Keratinocyte (primary cell): ENCODE data around the gene FES. TPM values are rescaled to one million over a fixed set of nuclear protein-coding genes. Genes with fewer than 3 reads are reported as not detected.

ENCODE experiments used
- DNase-seq: peaks from one replicate; pipeline ENCODE4 v3.0.0-alpha.2; 2011; ENCODE audit warnings: low read depth, missing footprints, low spot score
- FAIRE-seq: peaks from 2 replicates; lab custom pipeline; 2011; peaks lifted over from hg19 to GRCh38; lab: Jason Lieb, UNC
- H2AFZ ChIP-seq: 2 replicates; pipeline ENCODE4 v1.6.0; 2012; ENCODE audit warnings: low read length, control low read depth, inconsistent platforms; ENCODE audit not compliant: control insufficient read depth
- H3K27ac ChIP-seq: 2 replicates; pipeline ENCODE4 v1.5.1; 2011; ENCODE audit warnings: low read length; ENCODE audit not compliant: control insufficient read depth, insufficient read depth
- H3K27me3 ChIP-seq: 3 replicates; pipeline ENCODE4 v1.6.0; 2011; ENCODE audit warnings: low read length; ENCODE audit not compliant: control insufficient read depth, insufficient read depth; ENCODE audit errors: extremely low read depth
- H3K36me3 ChIP-seq, 2 experiments: 2 replicates in 1 of 2; 3 replicates in 1 of 2; pipeline ENCODE4 v1.5.1; 2011; ENCODE audit warnings: low read length in 2 of 2, mild to moderate bottlenecking in 1 of 2; ENCODE audit not compliant: control insufficient read depth in 2 of 2, insufficient read depth in 2 of 2; ENCODE audit errors: extremely low read depth in 1 of 2
- H3K4me1 ChIP-seq: 3 replicates; pipeline ENCODE4 v1.5.1; 2011; ENCODE audit warnings: low read length; ENCODE audit not compliant: control insufficient read depth, insufficient read depth; ENCODE audit errors: extremely low read depth
- H3K4me2 ChIP-seq: 3 replicates; pipeline ENCODE4 v1.6.0; 2011; ENCODE audit warnings: low read depth, low read length; ENCODE audit not compliant: control insufficient read depth, insufficient read depth; ENCODE audit errors: extremely low read depth
- H3K4me3 ChIP-seq, 3 experiments: fragments of 200-600 bp in 1 of 3; sonication (generic) in 1 of 3; 2 replicates in 2 of 3; 3 replicates in 1 of 3; pipeline ENCODE4 v1.5.1; 2011 to 2016; ENCODE audit warnings: low read length in 3 of 3, mild to moderate bottlenecking in 3 of 3, control low read depth in 2 of 3, inconsistent platforms in 1 of 3, low read depth in 1 of 3, mixed read lengths in 1 of 3, mixed run types in 1 of 3, moderate library complexity in 1 of 3; ENCODE audit not compliant: control insufficient read depth in 2 of 3, insufficient read depth in 2 of 3; ENCODE audit errors: extremely low read depth in 1 of 3
- H3K79me2 ChIP-seq: 2 replicates; pipeline ENCODE4 v1.6.0; 2012; ENCODE audit warnings: low read length; ENCODE audit not compliant: control insufficient read depth, insufficient read depth
- H3K9ac ChIP-seq: 3 replicates; pipeline ENCODE4 v1.6.0; 2011; ENCODE audit warnings: low read length; ENCODE audit not compliant: control insufficient read depth, insufficient read depth; ENCODE audit errors: extremely low read depth
- H3K9me1 ChIP-seq: 3 replicates; pipeline ENCODE4 v1.6.0; 2011; ENCODE audit warnings: low read length; ENCODE audit not compliant: control insufficient read depth, insufficient read depth; ENCODE audit errors: extremely low read depth
- H3K9me3 ChIP-seq: 2 replicates; pipeline ENCODE4 v1.5.1; 2012; ENCODE audit warnings: low read depth, low read length; ENCODE audit not compliant: control insufficient read depth
- H4K20me1 ChIP-seq: 3 replicates; pipeline ENCODE4 v1.6.0; 2011; ENCODE audit warnings: low read length; ENCODE audit not compliant: control insufficient read depth, insufficient read depth; ENCODE audit errors: extremely low read depth
- CTCF ChIP-seq, 3 experiments: IDR thresholded peaks in 1 of 3; conservative IDR thresholded peaks in 1 of 3; optimal IDR thresholded peaks in 1 of 3; 2 replicates in 2 of 3; 3 replicates in 1 of 3; pipeline versions ENCODE3 to v1.5.1; 2011; ENCODE audit warnings: low read length in 3 of 3, mild to moderate bottlenecking in 3 of 3, moderate library complexity in 2 of 3, control low read depth in 1 of 3, inconsistent platforms in 1 of 3; ENCODE audit not compliant: insufficient read depth in 2 of 3; ENCODE audit errors: extremely low read depth in 1 of 3
- EZH2 ChIP-seq: IDR thresholded peaks from one replicate; pipeline ENCODE4 v1.6.1; 2012; ENCODE audit warnings: inconsistent platforms, mild to moderate bottlenecking, low read length, moderate library complexity
- dilution Hi-C: fragments of 300-500 bp; cut with MboI; formaldehyde crosslinking; loops from one replicate; pipeline ENCODE4 v1.7.0; 2020; ENCODE audit warnings: low sequenced_read_pairs; ENCODE audit not compliant: extremely low pct_ligation_motif_present
- polyA plus RNA-seq, 5 experiments: library from polyadenylated mRNA; depleted of rRNA in 3 of 5; stranded (reverse) in 3 of 5; stranded (forward) in 1 of 5; unstranded in 1 of 5; fragments of >200 nt; gene quantifications; 1 replicate in 1 of 5; 2 replicates in 3 of 5; 3 replicates in 1 of 5; pipeline versions ENCODE4 v1.2.1 to v1.2.3, GENCODE V29; 2011 to 2012; ENCODE audit warnings: missing spikeins in 2 of 5, low read depth in 1 of 5, low replicate concordance in 1 of 5

The FES gene
- polyA plus RNA-seq, 1 donor (not counting 4 experiments of a cell fraction or from before 2014, with no cell fraction given): 0.34 TPM

- DNase-seq (no peak), FAIRE-seq (no peak)
- H2AFZ ChIP-seq: no peak overlapping the region
- H3K4me1 ChIP-seq: peaks cover 12% of the 10 kb centered on the region
- peaks cover 3 to 10% of the 10 kb centered on the region in 2 experiments for H3K36me3 ChIP-seq
- dilution Hi-C loops: no loop called here
- H3K9ac ChIP-seq: no peak overlapping the region
- no peaks in the 10 kb centered on the region for H3K27me3 ChIP-seq
- no peaks in the 10 kb centered on the region for H3K9me3 ChIP-seq
- no peak overlapping the region for H3K4me2 ChIP-seq
- peaks cover 2% of the 10 kb centered on the region for H3K9me1 ChIP-seq
- no peak for TF ChIP-seq EZH2
- TF ChIP-seq CTCF (optimal IDR thresholded peaks at IDR 0.05 in 1 of 3, IDR thresholded peaks at IDR 0.05 in 1 of 3, conservative IDR thresholded peaks at IDR 0.05 in 1 of 3; ENCODE audit: extremely low read depth in 1 of 3, insufficient read depth in 2 of 3, low read length in 3 of 3): no peak
- no peak overlapping the region for H3K4me3 ChIP-seq
- no peak overlapping the region for H3K27ac ChIP-seq
- H4K20me1 ChIP-seq: no peaks in the 10 kb centered on the region
- H3K79me2 ChIP-seq: no peaks in the 10 kb centered on the region
Observed at GRCh38 chr15:90906181-90906849, 22.0 kb downstream of the FES start.

- no peak overlapping the region for H2AFZ ChIP-seq
Observed at GRCh38 chr15:90907051-90907660, 22.9 kb downstream of the FES start.

More at GRCh38 chr15:90907051-90907660, 22.9 kb downstream of the FES start:
- dilution Hi-C loops: no loop called here
- Histone ChIP-seq H4K20me1 (no peaks in the 10 kb centered on the region), H3K9me3 (no peaks in the 10 kb centered on the region), H3K79me2 (no peaks in the 10 kb centered on the region), H3K36me3 (peaks cover 3 to 12% of the 10 kb centered on the region in 2 experiments), H3K9ac (no peak overlapping the region), H3K4me3 (no peak overlapping the region), H3K9me1 (no peaks in the 10 kb centered on the region), H3K4me1 (peaks cover 8% of the 10 kb centered on the region), H3K4me2 (no peak overlapping the region), H3K27ac (no peak overlapping the region), H3K27me3 (no peaks in the 10 kb centered on the region)
- FAIRE-seq (no peak), DNase-seq (no peak)
- TF ChIP-seq CTCF (optimal IDR thresholded peaks at IDR 0.05 in 1 of 3, IDR thresholded peaks at IDR 0.05 in 1 of 3, conservative IDR thresholded peaks at IDR 0.05 in 1 of 3; ENCODE audit: extremely low read depth in 1 of 3, insufficient read depth in 2 of 3, low read length in 3 of 3): no peak
- no peak for TF ChIP-seq EZH2
